ENCODE results near the gene DMGDH. TPM values are rescaled to one million over a fixed set of nuclear protein-coding genes. Genes with fewer than 3 reads are reported as not detected.

The DMGDH gene
- total RNA-seq, 2 donors from 2014 or later = 0.30 to 1.4 TPM

- Histone ChIP-seq H3K4me3 (no peak overlapping the region), H3K27ac (peak overlapping the region; percentile 68), H3K36me3 (no peaks in the 10 kb centered on the region), H3K27me3 (no peaks in the 10 kb centered on the region), H3K9me3 (no peaks in the 10 kb centered on the region), H3K4me1 (peaks cover 24% of the 10 kb centered on the region), H3K9ac (ENCODE audit: low read depth in 2 of 2, low read length in 2 of 2) (peak overlapping the region in 1 of 2 donors; percentile 38)
- DNase-seq = peak; percentile 66
- TF ChIP-seq, protein P1, sequence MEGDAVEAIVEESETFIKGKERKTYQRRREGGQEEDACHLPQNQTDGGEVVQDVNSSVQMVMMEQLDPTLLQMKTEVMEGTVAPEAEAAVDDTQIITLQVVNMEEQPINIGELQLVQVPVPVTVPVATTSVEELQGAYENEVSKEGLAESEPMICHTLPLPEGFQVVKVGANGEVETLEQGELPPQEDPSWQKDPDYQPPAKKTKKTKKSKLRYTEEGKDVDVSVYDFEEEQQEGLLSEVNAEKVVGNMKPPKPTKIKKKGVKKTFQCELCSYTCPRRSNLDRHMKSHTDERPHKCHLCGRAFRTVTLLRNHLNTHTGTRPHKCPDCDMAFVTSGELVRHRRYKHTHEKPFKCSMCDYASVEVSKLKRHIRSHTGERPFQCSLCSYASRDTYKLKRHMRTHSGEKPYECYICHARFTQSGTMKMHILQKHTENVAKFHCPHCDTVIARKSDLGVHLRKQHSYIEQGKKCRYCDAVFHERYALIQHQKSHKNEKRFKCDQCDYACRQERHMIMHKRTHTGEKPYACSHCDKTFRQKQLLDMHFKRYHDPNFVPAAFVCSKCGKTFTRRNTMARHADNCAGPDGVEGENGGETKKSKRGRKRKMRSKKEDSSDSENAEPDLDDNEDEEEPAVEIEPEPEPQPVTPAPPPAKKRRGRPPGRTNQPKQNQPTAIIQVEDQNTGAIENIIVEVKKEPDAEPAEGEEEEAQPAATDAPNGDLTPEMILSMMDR (IDR thresholded peaks at IDR 0.05) = no peak
- intact Hi-C loops (cut with DNase I) = no loop called here
Measured at GRCh38 chr5:78968781-78969180, 100.7 kb downstream of the DMGDH start.

DNA sequence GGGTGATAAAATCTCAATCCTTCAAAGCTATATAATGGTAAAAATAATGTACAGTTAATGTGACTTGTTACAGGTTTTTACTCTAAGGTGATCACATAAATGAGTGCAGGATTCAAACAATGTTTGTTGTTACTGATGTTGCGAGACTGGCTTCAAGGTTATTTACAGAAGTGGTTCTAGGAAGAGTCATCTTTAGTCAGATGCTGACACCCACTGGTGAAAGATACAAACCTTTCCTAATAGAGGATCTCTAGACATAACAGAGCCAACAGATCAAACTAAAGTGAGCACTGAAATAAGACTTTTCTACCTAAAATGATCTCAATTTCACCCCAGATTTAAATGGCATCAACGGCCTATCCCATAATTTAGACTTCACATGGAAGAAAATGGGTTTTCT lies 104.6 kb downstream of the DMGDH start:
- no peaks in the 10 kb centered on the region for H3K36me3 ChIP-seq
- H3K4me3 ChIP-seq = no peak overlapping the region
- no peak overlapping the region for H3K9ac ChIP-seq (ENCODE audit: low read depth in 2 of 2, low read length in 2 of 2)
- H3K27ac ChIP-seq = no peak overlapping the region
- H3K27me3 ChIP-seq = no peaks in the 10 kb centered on the region
- TF ChIP-seq, protein P1 (IDR thresholded peaks at IDR 0.05) = peak; percentile 47
- intact Hi-C loops (cut with DNase I) = loop anchor here (5.0 kb wide), 2 partner anchors 63 to 428 kb away; no protein-coding TSS in a partner anchor
- no peaks in the 10 kb centered on the region for H3K9me3 ChIP-seq
- peaks cover 3% of the 10 kb centered on the region for H3K4me1 ChIP-seq
- DNase-seq = no peak

DNA sequence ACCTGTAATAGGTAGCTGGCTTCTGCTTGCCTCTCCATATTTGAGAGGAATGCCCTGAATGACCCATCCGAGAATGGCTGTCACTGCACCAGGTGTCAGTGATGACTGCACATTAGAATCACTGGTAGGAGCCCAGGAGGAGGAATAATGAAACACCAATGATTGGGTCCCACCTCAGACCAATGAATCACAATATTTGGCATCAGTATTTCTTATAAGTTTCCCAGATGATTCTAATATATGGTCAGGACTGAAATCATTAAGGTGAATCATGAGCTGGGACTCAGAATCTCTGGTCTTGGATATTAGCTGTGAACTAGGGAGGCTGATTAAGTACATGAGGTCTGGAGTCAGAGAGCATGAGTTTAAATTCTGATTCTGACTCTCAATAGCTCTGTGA lies 107.7 kb downstream of the DMGDH start:
- no peaks in the 10 kb centered on the region for H3K4me1 ChIP-seq
- H3K9ac ChIP-seq (ENCODE audit: low read depth in 2 of 2, low read length in 2 of 2) = no peak overlapping the region
- H3K27me3 ChIP-seq = no peaks in the 10 kb centered on the region
- no peak for DNase-seq
- H3K9me3 ChIP-seq = no peaks in the 10 kb centered on the region
- TF ChIP-seq, protein P1 (IDR thresholded peaks at IDR 0.05) = no peak
- H3K36me3 ChIP-seq = no peaks in the 10 kb centered on the region
- no peak overlapping the region for H3K4me3 ChIP-seq
- H3K27ac ChIP-seq = no peak overlapping the region
- intact Hi-C loops (cut with DNase I) = loop anchor here (5.0 kb wide), 2 partner anchors 59 to 424 kb away; no protein-coding TSS in a partner anchor

DNA sequence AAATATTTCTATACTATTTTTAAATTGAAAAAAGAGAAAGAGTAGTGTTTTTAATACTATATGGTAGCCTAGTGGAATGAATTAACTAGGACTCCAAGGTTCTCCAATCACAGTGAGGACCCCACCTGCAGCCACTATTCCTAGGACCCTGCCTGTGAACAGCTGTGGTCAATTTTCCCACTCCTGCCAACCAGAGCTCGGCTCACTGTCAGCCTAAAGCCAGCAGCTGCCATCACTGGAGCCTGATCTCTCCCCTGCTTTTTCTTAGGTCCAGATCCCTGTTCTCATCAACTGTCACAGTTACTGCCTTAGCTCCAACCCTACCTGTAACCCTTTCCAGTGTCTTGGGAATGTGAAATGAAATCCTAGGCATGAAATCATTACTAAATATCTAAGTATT lies 109.7 kb downstream of the DMGDH start:
- intact Hi-C loops (cut with DNase I) = loop anchor here (5.0 to 10.0 kb wide), 4 partner anchors 57 to 495 kb away; no protein-coding TSS in a partner anchor
- H3K4me3 ChIP-seq = no peak overlapping the region

DNA sequence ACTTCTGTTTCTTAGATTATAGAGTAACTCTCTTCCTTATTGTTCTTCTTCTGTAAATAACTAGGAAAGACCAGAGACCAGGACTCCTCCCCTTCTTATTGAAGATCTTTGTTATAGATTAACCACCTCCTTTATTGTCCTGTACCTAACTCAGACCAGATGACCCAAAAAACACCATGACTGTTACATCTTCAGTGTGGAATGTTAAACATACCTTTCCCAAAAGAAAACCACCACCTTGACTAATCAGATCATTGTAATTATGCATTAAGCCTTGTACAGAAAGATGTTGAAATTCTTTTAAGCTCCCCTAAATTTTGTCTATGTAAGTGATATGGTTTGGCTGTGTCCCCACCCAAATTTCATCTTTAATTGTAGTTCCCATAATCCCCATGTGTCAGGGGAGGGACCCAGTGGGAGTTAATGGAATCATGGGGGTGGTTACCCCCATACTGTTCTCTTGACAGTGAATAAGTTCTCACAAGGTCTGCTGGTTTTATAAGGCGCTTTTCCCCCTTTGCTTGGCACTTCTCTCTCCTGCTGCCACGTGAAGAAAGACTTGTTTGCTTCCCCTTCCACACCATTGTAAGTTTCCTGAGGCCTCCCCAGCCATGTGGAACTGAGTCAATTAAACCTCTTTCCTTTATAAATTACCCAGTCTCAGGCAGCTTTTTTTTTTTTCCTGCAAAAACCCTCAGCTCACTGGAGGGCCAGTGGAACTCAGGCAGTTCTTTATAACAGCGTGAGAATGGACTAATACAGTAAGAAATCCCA lies 110.6 kb downstream of the DMGDH start:
- Histone ChIP-seq H3K36me3 (no peaks in the 10 kb centered on the region), H3K9me3 (no peaks in the 10 kb centered on the region), H3K27ac (peak overlapping the region; percentile 42), H3K4me3 (no peak overlapping the region), H3K9ac (ENCODE audit: low read depth in 2 of 2, low read length in 2 of 2) (no peak overlapping the region), H3K27me3 (no peaks in the 10 kb centered on the region), H3K4me1 (no peaks in the 10 kb centered on the region)
- TF ChIP-seq, protein P1 (IDR thresholded peaks at IDR 0.05) = no peak
- DNase-seq = no peak
- intact Hi-C loops (cut with DNase I) = loop anchor here (10.0 kb wide), 2 partner anchors 304 to 494 kb away; no protein-coding TSS in a partner anchor

More for the DNA sequence above, 109.7 kb downstream of the DMGDH start:
- Histone ChIP-seq H3K27me3 (no peaks in the 10 kb centered on the region), H3K4me1 (no peaks in the 10 kb centered on the region), H3K9ac (ENCODE audit: low read depth in 2 of 2, low read length in 2 of 2) (no peak overlapping the region), H3K27ac (no peak overlapping the region), H3K9me3 (no peaks in the 10 kb centered on the region), H3K36me3 (no peaks in the 10 kb centered on the region)
- DNase-seq = no peak
- TF ChIP-seq, protein P1 (IDR thresholded peaks at IDR 0.05) = no peak

Data from colonic mucosa (tissue), 4 donors.